PC-9 (cell line): ENCODE results near the gene ST8SIA6.

Experiments used
- EZH2 ChIP-seq: fragments of 200-600 bp; sonication (generic); IDR thresholded peaks from 2 replicates; pipeline ENCODE4 v1.8.0; 2017; ENCODE audit warnings: antibody characterized with exemption, low read depth
- TF ChIP-seq, protein P1 (sequence below): fragments of 200-600 bp; sonication (generic); conservative IDR thresholded peaks from 2 replicates; pipeline ENCODE4 v1.6.1; 2017; ENCODE audit warnings: mixed run types, antibody characterized with exemption, mild to moderate bottlenecking, moderate library complexity

DNA sequence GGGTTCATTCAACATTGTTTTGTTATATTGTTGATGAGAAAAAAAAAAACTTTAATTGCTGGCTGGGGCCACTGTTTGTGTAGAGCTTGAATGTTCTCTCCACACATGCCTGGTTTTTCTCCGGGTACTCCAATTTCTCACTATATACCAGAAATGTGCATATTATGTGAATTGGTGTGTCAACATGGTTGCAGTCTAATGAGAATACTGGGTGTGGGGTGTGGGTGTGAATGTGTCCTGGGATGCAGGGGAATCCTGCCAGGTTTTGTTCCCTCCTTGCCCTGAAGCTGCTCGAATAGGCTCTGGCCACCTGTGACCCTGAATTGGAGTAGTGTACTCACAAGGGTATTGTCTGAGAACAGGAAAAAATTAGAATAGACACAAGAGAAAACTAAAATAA lies 145.0 kb downstream of the ST8SIA6 start:
- TF ChIP-seq, protein P1, sequence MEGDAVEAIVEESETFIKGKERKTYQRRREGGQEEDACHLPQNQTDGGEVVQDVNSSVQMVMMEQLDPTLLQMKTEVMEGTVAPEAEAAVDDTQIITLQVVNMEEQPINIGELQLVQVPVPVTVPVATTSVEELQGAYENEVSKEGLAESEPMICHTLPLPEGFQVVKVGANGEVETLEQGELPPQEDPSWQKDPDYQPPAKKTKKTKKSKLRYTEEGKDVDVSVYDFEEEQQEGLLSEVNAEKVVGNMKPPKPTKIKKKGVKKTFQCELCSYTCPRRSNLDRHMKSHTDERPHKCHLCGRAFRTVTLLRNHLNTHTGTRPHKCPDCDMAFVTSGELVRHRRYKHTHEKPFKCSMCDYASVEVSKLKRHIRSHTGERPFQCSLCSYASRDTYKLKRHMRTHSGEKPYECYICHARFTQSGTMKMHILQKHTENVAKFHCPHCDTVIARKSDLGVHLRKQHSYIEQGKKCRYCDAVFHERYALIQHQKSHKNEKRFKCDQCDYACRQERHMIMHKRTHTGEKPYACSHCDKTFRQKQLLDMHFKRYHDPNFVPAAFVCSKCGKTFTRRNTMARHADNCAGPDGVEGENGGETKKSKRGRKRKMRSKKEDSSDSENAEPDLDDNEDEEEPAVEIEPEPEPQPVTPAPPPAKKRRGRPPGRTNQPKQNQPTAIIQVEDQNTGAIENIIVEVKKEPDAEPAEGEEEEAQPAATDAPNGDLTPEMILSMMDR, result no peak
- TF ChIP-seq EZH2, result no peak
